HepG2 (cell line): ENCODE measurements around the gene PCCB. TPM values are rescaled to one million over a fixed set of nuclear protein-coding genes. Genes with fewer than 3 reads are reported as not detected.

Source experiments
- AGO1 ChIP-seq: fragments of 200-400 bp; formaldehyde crosslinking; IDR thresholded peaks from 2 replicates; pipeline ENCODE4 v1.6.1; 2017; ENCODE audit warnings: mild to moderate bottlenecking, low read depth, low read length, moderate library complexity; ENCODE audit not compliant: poor library complexity, severe bottlenecking
- ARNT ChIP-seq: fragments of 450-650 bp; IDR thresholded peaks from 2 replicates; pipeline ENCODE4 v1.6.1; 2017
- ATF7 ChIP-seq, 2 experiments: fragments of 450-650 bp in 1 of 2; sonication (generic) in 1 of 2; formaldehyde crosslinking in 1 of 2; IDR thresholded peaks; 2 replicates each; pipeline versions ENCODE4 v1.4.0 to v1.6.1; 2016 to 2020; ENCODE audit warnings: antibody characterized with exemption in 1 of 2, mild to moderate bottlenecking in 1 of 2, missing genetic modification reagents in 1 of 2
- CBX2 ChIP-seq, 2 experiments: fragments of 200-600 bp in 1 of 2; sonication (generic); formaldehyde crosslinking in 1 of 2; IDR thresholded peaks; 2 replicates each; pipeline versions ENCODE4 v1.7.0 to v1.8.1; 2018 to 2022; ENCODE audit warnings: low read depth in 2 of 2, low read length in 1 of 2, mild to moderate bottlenecking in 1 of 2, missing genetic modification reagents in 1 of 2
- CENPT ChIP-seq: sonication (generic); formaldehyde crosslinking; IDR thresholded peaks from 2 replicates; pipeline ENCODE4 v1.8.0; 2022; ENCODE audit warnings: low read depth, mild to moderate bottlenecking, moderate library complexity, missing genetic modification reagents
- DMTF1 ChIP-seq: sonication (generic); formaldehyde crosslinking; IDR thresholded peaks from 2 replicates; pipeline ENCODE4 v1.4.0; 2020; ENCODE audit warnings: mild to moderate bottlenecking, missing genetic modification reagents
- ELF3 ChIP-seq: IDR thresholded peaks from 2 replicates; pipeline ENCODE4 v1.6.1; 2016; ENCODE audit warnings: missing genetic modification reagents, missing compliant biosample characterization
- FOXP1 ChIP-seq, 2 experiments: fragments of 450-650 bp in 1 of 2; IDR thresholded peaks; 2 replicates each; pipeline ENCODE4 v1.6.1; 2017 to 2018; ENCODE audit warnings: antibody characterized with exemption in 1 of 2
- HDAC6 ChIP-seq: fragments of 200-600 bp; sonication (generic); IDR thresholded peaks from 2 replicates; pipeline ENCODE4 v1.7.0; 2017; ENCODE audit warnings: mild to moderate bottlenecking, antibody characterized with exemption, low read length, low read depth
- HNF1B ChIP-seq: sonication (generic); formaldehyde crosslinking; IDR thresholded peaks from 2 replicates; pipeline ENCODE4 v1.5.1; 2020; ENCODE audit warnings: mild to moderate bottlenecking, moderate library complexity, missing genetic modification reagents
- MLX ChIP-seq: IDR thresholded peaks from 2 replicates; pipeline ENCODE4 v1.6.1; 2016
- NFIC ChIP-seq: IDR thresholded peaks from 2 replicates; pipeline ENCODE4 v1.6.1; 2012; ENCODE audit warnings: mild to moderate bottlenecking, low read length, inconsistent platforms
- NR2F2 ChIP-seq: IDR thresholded peaks from 2 replicates; pipeline ENCODE4 v1.6.1; 2012; ENCODE audit warnings: low read depth, inconsistent platforms, borderline replicate concordance
- RAD51 ChIP-seq: fragments of 450-650 bp; IDR thresholded peaks from 2 replicates; pipeline ENCODE4 v1.6.1; 2016; ENCODE audit warnings: borderline replicate concordance
- SRSF1 ChIP-seq: fragments of 200-400 bp; formaldehyde crosslinking; optimal IDR thresholded peaks from 2 replicates; pipeline ENCODE3; 2017; ENCODE audit warnings: mild to moderate bottlenecking, low read depth, low read length, moderate library complexity
- SUZ12 ChIP-seq: fragments of 150-350 bp; IDR thresholded peaks from 2 replicates; pipeline ENCODE4 v1.6.1; 2014; ENCODE audit warnings: low read depth, low read length
- TRIM24 ChIP-seq: sonication (generic); formaldehyde crosslinking; IDR thresholded peaks from 2 replicates; pipeline ENCODE4 v1.8.0; 2022; ENCODE audit warnings: mild to moderate bottlenecking, missing genetic modification reagents
- ZNF121 ChIP-seq: sonication (generic); formaldehyde crosslinking; IDR thresholded peaks from 2 replicates; pipeline ENCODE4 v1.5.0; 2020; ENCODE audit warnings: mild to moderate bottlenecking, missing genetic modification reagents
- ZNF329 ChIP-seq: sonication (generic); formaldehyde crosslinking; IDR thresholded peaks from 2 replicates; pipeline ENCODE4 v1.9.0; 2021; ENCODE audit warnings: low read depth, mild to moderate bottlenecking, missing genetic modification reagents
- ZNF562 ChIP-seq: sonication (generic); formaldehyde crosslinking; IDR thresholded peaks from 2 replicates; pipeline ENCODE4 v1.8.0; 2022; ENCODE audit warnings: missing genetic modification reagents, borderline replicate concordance
- ZNF816 ChIP-seq: sonication (generic); formaldehyde crosslinking; IDR thresholded peaks from 2 replicates; pipeline ENCODE4 v1.8.0; 2022; ENCODE audit warnings: missing genetic modification reagents, mild to moderate bottlenecking, borderline replicate concordance
- ZNF878 ChIP-seq: sonication (generic); formaldehyde crosslinking; IDR thresholded peaks from 2 replicates; pipeline ENCODE4 v1.8.1; 2023; ENCODE audit warnings: mild to moderate bottlenecking, missing genetic modification reagents, moderate library complexity
- polyA plus RNA-seq, 8 experiments: library from polyadenylated mRNA; depleted of rRNA in 3 of 8; stranded (reverse) in 7 of 8; unstranded in 1 of 8; fragments of >200 nt; fragmentation: Illumina TruSeq in 4 of 8; extraction: Trizol in 4 of 8; gene quantifications; 2 replicates each; pipeline versions ENCODE4 v1.2.1 to v1.2.3, GENCODE V29; 2011 to 2016; ENCODE audit warnings: low read depth in 4 of 8, missing spikeins in 1 of 8, mixed read lengths in 1 of 8; ENCODE audit not compliant: insufficient read depth in 1 of 8
- total RNA-seq, 5 experiments: library from RNA; depleted of rRNA; stranded (reverse); fragments of >200 nt; fragmentation: Illumina TruSeq; extraction: Trizol; gene quantifications; 2 replicates each; pipeline ENCODE4 v1.2.3, GENCODE V29; 2016; ENCODE audit warnings: low read depth in 1 of 5
- TF ChIP-seq, protein P1 (sequence below): sonication (generic); formaldehyde crosslinking; IDR thresholded peaks from 2 replicates; pipeline ENCODE4 v1.8.1; 2023; ENCODE audit warnings: missing genetic modification reagents, mild to moderate bottlenecking, borderline replicate concordance
- TF ChIP-seq, protein P2 (sequence below): sonication (generic); formaldehyde crosslinking; IDR thresholded peaks from 2 replicates; pipeline ENCODE4 v1.4.0; 2020; ENCODE audit warnings: missing genetic modification reagents, mild to moderate bottlenecking, borderline replicate concordance
- TF ChIP-seq, protein P3 (sequence below): sonication (generic); formaldehyde crosslinking; IDR thresholded peaks from 2 replicates; pipeline ENCODE4 v1.4.0; 2020; ENCODE audit warnings: missing genetic modification reagents

PCCB gene
- total and polyA plus RNA-seq, 2 of the 13 experiments (the other 11 are each of a cell fraction or from before 2014, with no cell fraction given): 84.1 to 88.7 TPM

DNA sequence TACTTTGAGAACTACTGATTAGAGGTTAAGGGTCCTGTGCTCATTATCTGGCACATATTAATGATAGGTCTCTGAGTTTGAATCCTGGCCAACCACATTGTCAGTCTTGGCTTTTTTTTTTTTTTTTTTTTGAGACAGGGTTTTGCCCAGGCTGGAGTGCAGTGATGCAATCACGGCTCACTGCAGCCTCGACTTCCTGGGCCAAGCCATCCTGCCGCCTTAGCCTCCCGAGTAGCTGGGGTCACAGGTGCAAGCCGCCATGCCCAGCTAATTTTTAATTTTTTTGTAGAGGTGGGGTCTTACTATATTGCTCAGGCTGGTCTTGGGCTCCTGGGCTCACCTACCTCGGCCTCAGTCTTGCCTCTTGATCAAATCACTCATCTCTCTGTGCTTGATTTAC is 547 bp upstream of the PCCB start (continued):
- TF ChIP-seq NFIC: peak; percentile 48; the same call in 1 of the 2 replicates
- TF ChIP-seq, protein P1, sequence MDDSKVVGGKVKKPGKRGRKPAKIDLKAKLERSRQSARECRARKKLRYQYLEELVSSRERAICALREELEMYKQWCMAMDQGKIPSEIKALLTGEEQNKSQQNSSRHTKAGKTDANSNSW (CRISPR knock-in tag): no peak
- 0 out of 2 replicates have a peak, but pooled peaks have one; percentile 16 for TF ChIP-seq ATF7 (IDR thresholded peaks at IDR 0.05)
- TF ChIP-seq ATF7 (CRISPR knock-in tag; IDR thresholded peaks at IDR 0.05): no peak
- no peak for TF ChIP-seq ARNT
- 0 out of 2 replicates have a peak, but pooled peaks have one; percentile 40 for TF ChIP-seq ZNF121
- TF ChIP-seq HNF1B (CRISPR knock-in tag): no peak
- no peak for TF ChIP-seq SUZ12
- TF ChIP-seq ZNF878 (CRISPR knock-in tag): no peak
- TF ChIP-seq, protein P2, sequence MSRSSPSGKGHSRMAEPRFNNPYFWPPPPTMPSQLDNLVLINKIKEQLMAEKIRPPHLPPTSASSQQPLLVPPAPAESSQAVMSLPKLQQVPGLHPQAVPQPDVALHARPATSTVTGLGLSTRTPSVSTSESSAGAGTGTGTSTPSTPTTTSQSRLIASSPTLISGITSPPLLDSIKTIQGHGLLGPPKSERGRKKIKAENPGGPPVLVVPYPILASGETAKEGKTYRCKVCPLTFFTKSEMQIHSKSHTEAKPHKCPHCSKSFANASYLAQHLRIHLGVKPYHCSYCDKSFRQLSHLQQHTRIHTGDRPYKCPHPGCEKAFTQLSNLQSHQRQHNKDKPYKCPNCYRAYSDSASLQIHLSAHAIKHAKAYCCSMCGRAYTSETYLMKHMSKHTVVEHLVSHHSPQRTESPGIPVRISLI: peak; percentile 60; the same call in 1 of the 2 replicates
- no peak for TF ChIP-seq ELF3 (CRISPR knock-in tag)
- TF ChIP-seq FOXP1 (IDR thresholded peaks at IDR 0.05): no peak
- no peak for TF ChIP-seq FOXP1 (CRISPR knock-in tag; IDR thresholded peaks at IDR 0.05)
- no peak for TF ChIP-seq AGO1
- no peak for TF ChIP-seq ZNF562 (CRISPR knock-in tag)
- TF ChIP-seq ZNF816 (CRISPR knock-in tag): peak; percentile 14; the same call in 1 of the 2 replicates
- no peak for TF ChIP-seq CENPT (CRISPR knock-in tag)
- no peak for TF ChIP-seq MLX (CRISPR knock-in tag)
- TF ChIP-seq SRSF1: no peak
- TF ChIP-seq, protein P3, sequence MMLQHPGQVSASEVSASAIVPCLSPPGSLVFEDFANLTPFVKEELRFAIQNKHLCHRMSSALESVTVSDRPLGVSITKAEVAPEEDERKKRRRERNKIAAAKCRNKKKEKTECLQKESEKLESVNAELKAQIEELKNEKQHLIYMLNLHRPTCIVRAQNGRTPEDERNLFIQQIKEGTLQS (CRISPR knock-in tag): 0 out of 2 replicates have a peak, but pooled peaks have one; percentile 35
- TF ChIP-seq TRIM24 (CRISPR knock-in tag): no peak
- no peak for TF ChIP-seq CBX2 (IDR thresholded peaks at IDR 0.05; ENCODE audit: low read depth, low read length)
- no peak for TF ChIP-seq CBX2 (CRISPR knock-in tag; IDR thresholded peaks at IDR 0.05; ENCODE audit: low read depth)
- TF ChIP-seq NR2F2: 0 out of 2 replicates have a peak, but pooled peaks have one; percentile 9
- TF ChIP-seq HDAC6: no peak
- no peak for TF ChIP-seq ZNF329 (CRISPR knock-in tag)
- TF ChIP-seq DMTF1 (CRISPR knock-in tag): no peak
- no peak for TF ChIP-seq RAD51
